Measurements from ENCODE around the gene TMEM132E.

TMEM132E gene

GRCh38 chr17:34652021-34652555, 72.7 kb downstream of the TMEM132E start:
- TF ChIP-seq CTCF (IDR thresholded peaks at IDR 0.05; ENCODE audit: low read depth, low read length): no peak
- no peak overlapping the region for H3K4me3 ChIP-seq (ENCODE audit: low read depth, low read length)

GRCh38 chr17:34653511-34653910, 74.1 kb downstream of the TMEM132E start:
- no peak for TF ChIP-seq CTCF (IDR thresholded peaks at IDR 0.05; ENCODE audit: low read depth, low read length)
- H3K4me3 ChIP-seq (ENCODE audit: low read depth, low read length): no peak overlapping the region

GRCh38 chr17:34654276-34654880, 75.0 kb downstream of the TMEM132E start:
- no peak overlapping the region for H3K4me3 ChIP-seq (ENCODE audit: low read depth, low read length)
- TF ChIP-seq CTCF (IDR thresholded peaks at IDR 0.05; ENCODE audit: low read depth, low read length): no peak

- no peak for TF ChIP-seq CTCF (IDR thresholded peaks at IDR 0.05; ENCODE audit: low read depth, low read length)
- no peak overlapping the region for H3K4me3 ChIP-seq (ENCODE audit: low read depth, low read length)
Measured at GRCh38 chr17:34654881-34655276, 75.5 kb downstream of the TMEM132E start.

GRCh38 chr17:34656801-34657200, 77.4 kb downstream of the TMEM132E start:
- TF ChIP-seq CTCF (IDR thresholded peaks at IDR 0.05; ENCODE audit: low read depth, low read length): no peak
- H3K4me3 ChIP-seq (ENCODE audit: low read depth, low read length): no peak overlapping the region

- no peak overlapping the region for H3K4me3 ChIP-seq (ENCODE audit: low read depth, low read length)
- no peak for TF ChIP-seq CTCF (IDR thresholded peaks at IDR 0.05; ENCODE audit: low read depth, low read length)
Measured at GRCh38 chr17:34658811-34659560, 79.6 kb downstream of the TMEM132E start.

GRCh38 chr17:34663714-34664113, 84.3 kb downstream of the TMEM132E start:
- H3K4me3 ChIP-seq (ENCODE audit: low read depth, low read length): no peak overlapping the region
- no peak for TF ChIP-seq CTCF (IDR thresholded peaks at IDR 0.05; ENCODE audit: low read depth, low read length)

All from WI38 (cell line).